Ascending aorta (tissue), 2 donors: ENCODE data around the gene NDUFAF4. TPM values are rescaled to one million over a fixed set of nuclear protein-coding genes. Genes with fewer than 3 reads are reported as not detected.

Source experiments
- DNase-seq, 2 donors: peaks; one replicate each; pipeline ENCODE4 v3.0.0-alpha.2; 2019; ENCODE audit warnings: low spot score in 2 of 2
- H3K27ac ChIP-seq, 2 donors: fragments of 200-600 bp; sonication (generic); one replicate each; pipeline ENCODE4 v1.5.1; 2016 to 2017; ENCODE audit warnings: mild to moderate bottlenecking in 1 of 2
- H3K27me3 ChIP-seq: fragments of 200-600 bp; sonication (generic); one replicate; pipeline ENCODE4 v1.5.1; 2017
- H3K36me3 ChIP-seq, 2 donors: fragments of 200-600 bp; sonication (generic); one replicate each; pipeline ENCODE4 v1.5.1; 2016
- H3K4me1 ChIP-seq, 2 donors: fragments of 200-600 bp; sonication (generic); one replicate each; pipeline ENCODE4 v1.5.1; 2016 to 2017; ENCODE audit warnings: mild to moderate bottlenecking in 1 of 2
- H3K4me3 ChIP-seq, 2 donors: fragments of 200-600 bp; sonication (generic); one replicate each; pipeline ENCODE4 v1.5.1; 2016 to 2017; ENCODE audit warnings: mild to moderate bottlenecking in 1 of 2
- H3K9me3 ChIP-seq, 2 donors: fragments of 200-600 bp; sonication (generic); one replicate each; pipeline ENCODE4 v1.5.1; 2016
- intact Hi-C: fragments of 100-400 bp; cut with DNase I; formaldehyde crosslinking; loops from one replicate; pipeline ENCODE4 v1.15.1; 2023
- total RNA-seq: library from RNA; depleted of rRNA; stranded (reverse); fragments of >200 nt; gene quantifications from one replicate; pipeline ENCODE4 v1.1.0, GENCODE V29; 2016
- TF ChIP-seq, protein P1 (sequence below), 3 experiments: fragments of 200-600 bp in 2 of 3; fragments of 450-650 bp in 1 of 3; sonication (generic) in 2 of 3; IDR thresholded peaks; one replicate each; pipeline ENCODE4 v1.5.1; 2016 to 2019; ENCODE audit warnings: antibody characterized with exemption in 3 of 3, mild to moderate bottlenecking in 1 of 3, moderate library complexity in 1 of 3

NDUFAF4 gene
- total RNA-seq, 1 donor from 2014 or later: 4.8 TPM

DNA sequence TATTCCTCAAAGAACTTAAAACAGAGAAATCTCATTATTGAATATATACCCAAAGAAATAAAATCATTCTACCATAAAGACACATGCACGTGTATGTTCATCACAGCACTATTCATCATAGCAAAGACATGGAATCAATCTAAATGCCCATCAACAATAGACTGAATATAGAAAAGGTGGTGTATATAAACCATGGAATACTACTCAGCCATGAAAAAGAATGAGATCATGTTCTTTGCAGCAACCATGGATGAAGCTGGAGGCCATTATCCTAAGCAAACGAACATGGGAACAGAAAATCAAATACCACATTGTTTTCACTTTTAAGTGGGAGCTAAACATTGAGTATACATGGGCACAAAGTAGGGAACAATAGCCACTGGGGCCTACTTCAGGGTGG lies 48.1 kb downstream of the NDUFAF4 start:
- Histone ChIP-seq H3K36me3 (no peaks in the 10 kb centered on the region), H3K27ac (no peak overlapping the region), H3K4me3 (no peak overlapping the region), H3K4me1 (no peaks in the 10 kb centered on the region), H3K27me3 (no peaks in the 10 kb centered on the region), H3K9me3 (peaks cover 0 to 4% of the 10 kb centered on the region in 2 donors)
- DNase-seq: no peak
- intact Hi-C loops: no loop called here
- TF ChIP-seq, protein P1, sequence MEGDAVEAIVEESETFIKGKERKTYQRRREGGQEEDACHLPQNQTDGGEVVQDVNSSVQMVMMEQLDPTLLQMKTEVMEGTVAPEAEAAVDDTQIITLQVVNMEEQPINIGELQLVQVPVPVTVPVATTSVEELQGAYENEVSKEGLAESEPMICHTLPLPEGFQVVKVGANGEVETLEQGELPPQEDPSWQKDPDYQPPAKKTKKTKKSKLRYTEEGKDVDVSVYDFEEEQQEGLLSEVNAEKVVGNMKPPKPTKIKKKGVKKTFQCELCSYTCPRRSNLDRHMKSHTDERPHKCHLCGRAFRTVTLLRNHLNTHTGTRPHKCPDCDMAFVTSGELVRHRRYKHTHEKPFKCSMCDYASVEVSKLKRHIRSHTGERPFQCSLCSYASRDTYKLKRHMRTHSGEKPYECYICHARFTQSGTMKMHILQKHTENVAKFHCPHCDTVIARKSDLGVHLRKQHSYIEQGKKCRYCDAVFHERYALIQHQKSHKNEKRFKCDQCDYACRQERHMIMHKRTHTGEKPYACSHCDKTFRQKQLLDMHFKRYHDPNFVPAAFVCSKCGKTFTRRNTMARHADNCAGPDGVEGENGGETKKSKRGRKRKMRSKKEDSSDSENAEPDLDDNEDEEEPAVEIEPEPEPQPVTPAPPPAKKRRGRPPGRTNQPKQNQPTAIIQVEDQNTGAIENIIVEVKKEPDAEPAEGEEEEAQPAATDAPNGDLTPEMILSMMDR (IDR thresholded peaks at IDR 0.05): no peak

DNA sequence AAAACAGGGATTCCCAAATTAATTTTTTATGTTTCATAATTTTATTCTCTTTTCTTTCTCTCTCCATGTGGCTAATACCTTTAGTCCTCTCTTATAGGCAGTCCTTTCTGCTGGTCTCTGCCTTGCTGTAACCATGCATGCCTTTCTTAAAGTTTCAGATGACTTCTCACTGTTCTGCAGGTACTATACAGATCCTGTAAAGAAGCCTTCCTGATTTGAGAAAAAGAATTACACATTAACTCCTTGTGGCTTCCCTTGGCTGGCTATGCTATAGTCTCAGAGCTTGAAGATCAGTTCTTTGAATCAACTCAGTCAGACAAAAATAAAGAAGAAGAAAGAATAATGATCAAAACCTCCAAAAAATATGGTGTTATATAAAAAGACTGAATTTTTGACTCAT lies 53.2 kb downstream of the NDUFAF4 start:
- peaks cover 0 to 4% of the 10 kb centered on the region in 2 donors for H3K9me3 ChIP-seq
- DNase-seq: no peak
- H3K27ac ChIP-seq: no peak overlapping the region
- H3K36me3 ChIP-seq: no peaks in the 10 kb centered on the region
- intact Hi-C loops: no loop called here
- no peak overlapping the region for H3K4me3 ChIP-seq
- TF ChIP-seq, protein P1 (IDR thresholded peaks at IDR 0.05): no peak
- no peaks in the 10 kb centered on the region for H3K4me1 ChIP-seq
- no peaks in the 10 kb centered on the region for H3K27me3 ChIP-seq

DNA sequence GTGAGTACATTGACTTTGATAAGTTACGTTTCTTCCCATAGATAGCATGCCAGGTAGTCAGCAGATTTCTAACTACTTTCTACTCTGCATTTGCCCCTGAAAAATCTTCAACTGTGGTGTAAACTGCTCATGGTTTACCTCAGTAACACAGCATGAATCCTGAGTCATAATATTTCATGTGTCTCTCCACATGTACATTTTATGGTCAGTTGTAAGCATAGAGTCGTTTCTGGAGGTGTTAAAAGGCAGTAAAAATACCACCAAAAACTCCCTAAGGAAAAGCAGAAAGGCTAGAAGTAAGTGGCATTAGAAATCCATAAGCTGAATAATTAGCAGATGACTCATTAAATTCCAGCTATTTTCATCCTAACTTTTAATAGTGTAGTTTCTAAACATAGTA lies 56.3 kb downstream of the NDUFAF4 start:
- Histone ChIP-seq H3K9me3 (peaks cover 0 to 4% of the 10 kb centered on the region in 2 donors), H3K27ac (no peak overlapping the region), H3K4me3 (no peak overlapping the region), H3K4me1 (peaks cover 0 to 4% of the 10 kb centered on the region in 2 donors), H3K27me3 (no peaks in the 10 kb centered on the region), H3K36me3 (no peaks in the 10 kb centered on the region)
- intact Hi-C loops: no loop called here
- TF ChIP-seq, protein P1 (IDR thresholded peaks at IDR 0.05): no peak
- DNase-seq: no peak

Other genes with a start within 250 kb of the NDUFAF4 start
- 0.85 TPM for gene GPR63, start 60.4 kb downstream of the NDUFAF4 start, total RNA-seq
- gene KLHL32, start 26.8 kb upstream of the NDUFAF4 start, total RNA-seq: not detected